Aorta (tissue), 5 donors: Measurements from ENCODE around the gene SLC14A1. TPM values are rescaled to one million over a fixed set of nuclear protein-coding genes. Genes with fewer than 3 reads are reported as not detected.

Experiments
- ATAC-seq: fragments of 200-7000 bp; cut with Tn5 transposase; one replicate; pipeline ENCODE4 v1.9.1; 2022; ENCODE audit warnings: moderate library complexity; ENCODE audit not compliant: low FRiP score
- DNase-seq, 2 donors: peaks; one replicate each; pipeline ENCODE4 v3.0.0-alpha.2; 2020
- H3K27ac ChIP-seq, 2 donors: one replicate each; pipeline ENCODE4 v1.5.1; 2013; ENCODE audit warnings: low read length in 2 of 2, mild to moderate bottlenecking in 2 of 2, moderate library complexity in 2 of 2, control low read depth in 1 of 2, inconsistent platforms in 1 of 2, low read depth in 1 of 2
- H3K27me3 ChIP-seq, 2 donors: one replicate each; pipeline ENCODE4 v1.6.1; 2013; ENCODE audit warnings: control low read depth in 1 of 2, low read length in 1 of 2, mild to moderate bottlenecking in 1 of 2, moderate library complexity in 1 of 2; ENCODE audit not compliant: insufficient read depth in 2 of 2, control insufficient read depth in 1 of 2
- H3K36me3 ChIP-seq, 2 donors: one replicate each; pipeline ENCODE4 v1.6.1; 2013; ENCODE audit warnings: control low read depth in 1 of 2, low read length in 1 of 2, mild to moderate bottlenecking in 1 of 2; ENCODE audit not compliant: insufficient read depth in 2 of 2, control insufficient read depth in 1 of 2
- H3K4me1 ChIP-seq, 2 donors: one replicate each; pipeline ENCODE4 v1.6.1; 2013; ENCODE audit warnings: low read length in 2 of 2, control low read depth in 1 of 2, mild to moderate bottlenecking in 1 of 2, moderate library complexity in 1 of 2; ENCODE audit not compliant: insufficient read depth in 2 of 2, control insufficient read depth in 1 of 2
- H3K4me3 ChIP-seq, 2 donors: one replicate each; pipeline ENCODE4 v1.5.1; 2013; ENCODE audit warnings: low read length in 2 of 2, control low read depth in 1 of 2, mild to moderate bottlenecking in 1 of 2
- H3K9me3 ChIP-seq: one replicate; pipeline ENCODE4 v1.6.1; 2013; ENCODE audit warnings: mild to moderate bottlenecking, low read length; ENCODE audit not compliant: control insufficient read depth
- WGBS, 2 donors: extraction: QIAGEN DNeasy Blood & Tissue Kit; methylation state at CpG; one replicate each; pipeline ENCODE4 v1.1.7; 2013; 5-methylcytosine and 5-hydroxymethylcytosine counted together
- intact Hi-C, 2 donors: fragments of 100-400 bp; cut with DNase I; formaldehyde crosslinking; loops; one replicate each; pipeline versions ENCODE4 v1.14.2 to v1.15.0; 2022
- polyA plus RNA-seq, 2 donors: library from polyadenylated mRNA; stranded (reverse); fragments of 200-250 nt; gene quantifications; one replicate each; pipeline ENCODE4 v1.2.3, GENCODE V29; 2013
- total RNA-seq, 2 donors: library from RNA; stranded (reverse); fragmentation: NEBNext Ultra II Directional; extraction: Animal tissue kit (Norgen Biotek cat#: 25700); gene quantifications; one replicate each; pipeline ENCODE4 v1.2.1, GENCODE V29; 2021
- donor health status: healthy with polysubstance abuse.
- donor health status: Bipolar disorder and iron deficiency.
- donor health status: DM: no; HTN: no; CAD: no.
- donor health status: DM: no; HTN: no; CAD: no.
- donor health status: DM: yes; HTN: yes; CAD: no.

SLC14A1 gene
- total and polyA plus RNA-seq, 4 donors: 11.4 to 44.8 (median 33.3) TPM

GRCh38 chr18:45728336-45729010 lies 4.5 kb downstream of the SLC14A1 start:
- intact Hi-C loops: loop anchor here in 1 of 2 donors (10.0 kb wide), 1 partner anchor 46 kb away; no protein-coding TSS in a partner anchor
- no peaks in the 10 kb centered on the region for H3K27me3 ChIP-seq
- H3K36me3 ChIP-seq: no peaks in the 10 kb centered on the region
- H3K4me1 ChIP-seq: peaks cover 0 to 4% of the 10 kb centered on the region in 2 donors
- no peak overlapping the region for H3K27ac ChIP-seq
- no peak for DNase-seq
- no peaks in the 10 kb centered on the region for H3K9me3 ChIP-seq
- no peak for ATAC-seq
- 26 to 39% methylated on average over 2 of the region's 2 CpGs for WGBS, 2 donors
- no peak overlapping the region for H3K4me3 ChIP-seq

- WGBS, 2 donors: 65 to 73% methylated on average over 6 of the region's 6 CpGs
- no peaks in the 10 kb centered on the region for H3K27me3 ChIP-seq
- ATAC-seq (no peak), DNase-seq (no peak)
- H3K4me1 ChIP-seq: peaks cover 0 to 1% of the 10 kb centered on the region in 2 donors
- H3K36me3 ChIP-seq: no peaks in the 10 kb centered on the region
- intact Hi-C loops: no loop called here
- H3K4me3 ChIP-seq: no peak overlapping the region
- H3K9me3 ChIP-seq: no peaks in the 10 kb centered on the region
- H3K27ac ChIP-seq: peak overlapping the region in 1 of 2 donors; percentile 6
Observed at GRCh38 chr18:45730832-45731575, 7.0 kb downstream of the SLC14A1 start.

- Histone ChIP-seq H3K36me3 (no peaks in the 10 kb centered on the region), H3K27ac (no peak overlapping the region), H3K4me1 (peaks cover 0 to 3% of the 10 kb centered on the region in 2 donors), H3K4me3 (no peak overlapping the region), H3K27me3 (no peaks in the 10 kb centered on the region), H3K9me3 (no peaks in the 10 kb centered on the region)
- intact Hi-C loops: no loop called here
- DNase-seq (no peak), ATAC-seq (no peak)
- WGBS, 2 donors: 79 to 92% methylated on average over 2 of the region's 2 CpGs
Observed at GRCh38 chr18:45731716-45732115, 7.7 kb downstream of the SLC14A1 start.

GRCh38 chr18:45733535-45733934 lies 9.6 kb downstream of the SLC14A1 start:
- DNase-seq (no peak), ATAC-seq (no peak)
- Histone ChIP-seq H3K9me3 (no peaks in the 10 kb centered on the region), H3K36me3 (no peaks in the 10 kb centered on the region), H3K4me3 (no peak overlapping the region), H3K27ac (no peak overlapping the region), H3K27me3 (no peaks in the 10 kb centered on the region), H3K4me1 (peaks cover 0 to 3% of the 10 kb centered on the region in 2 donors)
- 85 to 93% methylated on average over 7 of the region's 7 CpGs for WGBS, 2 donors
- intact Hi-C loops: no loop called here

GRCh38 chr18:45734505-45734904 lies 10.5 kb downstream of the SLC14A1 start:
- no peak overlapping the region for H3K27ac ChIP-seq
- WGBS, 2 donors: 96% methylated on average over 5 of the region's 5 CpGs
- DNase-seq (no peak), ATAC-seq (no peak)
- H3K27me3 ChIP-seq: no peaks in the 10 kb centered on the region
- peaks cover 0 to 2% of the 10 kb centered on the region in 2 donors for H3K36me3 ChIP-seq
- H3K9me3 ChIP-seq: no peaks in the 10 kb centered on the region
- H3K4me1 ChIP-seq: peaks cover 0 to 3% of the 10 kb centered on the region in 2 donors
- intact Hi-C loops: no loop called here
- no peak overlapping the region for H3K4me3 ChIP-seq

- DNase-seq: no peak
- Histone ChIP-seq H3K9me3 (no peaks in the 10 kb centered on the region), H3K4me3 (no peak overlapping the region), H3K4me1 (peaks cover 0 to 3% of the 10 kb centered on the region in 2 donors), H3K27ac (no peak overlapping the region), H3K27me3 (no peaks in the 10 kb centered on the region), H3K36me3 (peaks cover 0 to 2% of the 10 kb centered on the region in 2 donors)
- no peak for ATAC-seq
- intact Hi-C loops: no loop called here
- WGBS, 2 donors: 93 to 95% methylated on average over 6 of the region's 6 CpGs
Observed at GRCh38 chr18:45734944-45735343, 11.0 kb downstream of the SLC14A1 start.

GRCh38 chr18:45738660-45739059 lies 14.7 kb downstream of the SLC14A1 start:
- H3K9me3 ChIP-seq: no peaks in the 10 kb centered on the region
- H3K4me3 ChIP-seq: no peak overlapping the region
- ATAC-seq: no peak
- peaks cover 0 to 2% of the 10 kb centered on the region in 2 donors for H3K36me3 ChIP-seq
- intact Hi-C loops: no loop called here
- no peak for DNase-seq
- H3K4me1 ChIP-seq: peaks cover 0 to 3% of the 10 kb centered on the region in 2 donors
- no peaks in the 10 kb centered on the region for H3K27me3 ChIP-seq
- no peak overlapping the region for H3K27ac ChIP-seq

- Histone ChIP-seq H3K27me3 (no peaks in the 10 kb centered on the region), H3K4me3 (no peak overlapping the region), H3K36me3 (peaks cover 0 to 2% of the 10 kb centered on the region in 2 donors), H3K9me3 (no peaks in the 10 kb centered on the region), H3K27ac (no peak overlapping the region), H3K4me1 (peaks cover 0 to 3% of the 10 kb centered on the region in 2 donors)
- DNase-seq (no peak), ATAC-seq (no peak)
- 93 to 98% methylated on average over 3 of the region's 3 CpGs for WGBS, 2 donors
- intact Hi-C loops: no loop called here
Observed at GRCh38 chr18:45739268-45739667, 15.3 kb downstream of the SLC14A1 start.

- Histone ChIP-seq H3K9me3 (no peaks in the 10 kb centered on the region), H3K4me3 (no peak overlapping the region), H3K4me1 (peaks cover 0 to 3% of the 10 kb centered on the region in 2 donors), H3K27me3 (no peaks in the 10 kb centered on the region), H3K27ac (no peak overlapping the region), H3K36me3 (peaks cover 0 to 2% of the 10 kb centered on the region in 2 donors)
- intact Hi-C loops: no loop called here
- DNase-seq (no peak), ATAC-seq (no peak)
- 77 to 83% methylated on average over 3 of the region's 3 CpGs for WGBS, 2 donors
Observed at GRCh38 chr18:45739848-45740247, 15.9 kb downstream of the SLC14A1 start.
